Esophagus (tissue), 2 donors: Measurements from ENCODE around the gene KLHL24. TPM values are rescaled to one million over a fixed set of nuclear protein-coding genes. Genes with fewer than 3 reads are reported as not detected.
"Not testable (repeated sequence)": the region's sequence is repeated elsewhere in the genome, so short reads cannot be mapped to it uniquely, and the experiment has no call there.

Experiments used
- H3K27ac ChIP-seq, 2 donors: one replicate each; pipeline ENCODE4 v1.5.1; 2013; ENCODE audit warnings: low read depth in 2 of 2, mild to moderate bottlenecking in 2 of 2, inconsistent platforms in 1 of 2, low read length in 1 of 2, moderate library complexity in 1 of 2
- H3K27me3 ChIP-seq, 2 donors: one replicate each; pipeline ENCODE4 v1.6.1; 2013; ENCODE audit warnings: low read length in 2 of 2, control low read depth in 1 of 2, mild to moderate bottlenecking in 1 of 2; ENCODE audit not compliant: insufficient read depth in 2 of 2, control insufficient read depth in 1 of 2
- H3K36me3 ChIP-seq, 2 donors: one replicate each; pipeline ENCODE4 v1.6.1; 2013; ENCODE audit warnings: low read length in 1 of 2; ENCODE audit not compliant: control insufficient read depth in 2 of 2, insufficient read depth in 2 of 2
- H3K4me1 ChIP-seq, 2 donors: one replicate each; pipeline ENCODE4 v1.6.1; 2013; ENCODE audit warnings: low read length in 1 of 2; ENCODE audit not compliant: control insufficient read depth in 2 of 2, insufficient read depth in 2 of 2
- H3K4me3 ChIP-seq, 2 donors: one replicate each; pipeline ENCODE4 v1.5.1; 2013; ENCODE audit warnings: low read length in 2 of 2, mild to moderate bottlenecking in 2 of 2, low read depth in 1 of 2, moderate library complexity in 1 of 2
- H3K9me3 ChIP-seq, 2 donors: one replicate each; pipeline ENCODE4 v1.6.1; 2013; ENCODE audit warnings: mild to moderate bottlenecking in 2 of 2, low read depth in 1 of 2, low read length in 1 of 2, moderate library complexity in 1 of 2; ENCODE audit not compliant: control insufficient read depth in 2 of 2, insufficient read depth in 1 of 2
- WGBS, 2 donors: extraction: QIAGEN DNeasy Blood & Tissue Kit; methylation state at CpG; one replicate each; pipeline ENCODE4 v1.1.7; 2013; 5-methylcytosine and 5-hydroxymethylcytosine counted together
- polyA plus RNA-seq, 2 donors: library from polyadenylated mRNA; stranded (reverse); fragments of 200-250 nt; gene quantifications; one replicate each; pipeline ENCODE4 v1.2.3, GENCODE V29; 2013
- donor health status: healthy with polysubstance abuse.
- donor health status: Bipolar disorder and iron deficiency.

The KLHL24 gene
- polyA plus RNA-seq, 2 donors = 4.3 to 5.1 TPM

DNA sequence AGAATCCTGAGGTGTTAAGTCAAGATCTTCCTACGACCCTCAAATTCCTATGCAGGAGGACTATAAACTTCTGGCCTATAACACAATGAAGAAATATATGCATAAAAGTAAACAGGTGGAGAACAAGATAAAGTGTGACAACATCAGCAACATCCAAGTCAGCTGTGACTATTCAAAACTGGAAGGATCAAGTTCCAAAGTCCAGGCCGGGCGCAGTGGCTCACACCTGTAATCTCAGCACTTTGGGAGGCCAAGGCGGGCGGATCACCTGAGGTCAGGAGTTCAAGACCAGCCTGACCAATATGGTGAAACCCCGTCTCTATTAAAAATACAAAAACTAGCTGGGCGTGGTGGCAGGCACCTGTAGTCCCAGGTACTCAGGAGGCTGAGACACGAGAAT is 2.7 kb upstream of the KLHL24 start:
- not testable (repeated sequence) for H3K27ac ChIP-seq, H3K36me3 ChIP-seq
- 90 to 94% methylated on average over 8 of the region's 8 CpGs for WGBS, 2 donors

DNA sequence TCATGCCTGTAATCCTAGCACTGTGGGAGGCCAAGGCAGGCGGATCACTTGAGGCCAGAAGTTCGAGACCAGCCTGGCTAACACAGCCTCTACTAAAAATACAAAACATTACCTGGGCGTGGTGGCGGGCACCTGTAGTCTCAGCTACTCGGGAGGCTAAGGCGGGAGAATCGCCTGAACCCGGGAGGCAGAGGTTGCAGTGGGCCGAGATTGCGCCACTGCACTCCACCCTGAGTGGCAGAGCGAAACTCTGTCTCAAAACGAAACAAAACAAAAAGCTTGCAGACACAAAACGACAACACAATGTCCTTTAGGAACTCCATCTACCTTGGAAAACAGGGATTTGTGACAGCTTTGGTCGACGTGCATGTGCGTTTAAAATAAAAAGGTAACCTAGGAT is 716 bp upstream of the KLHL24 start:
- Histone ChIP-seq H3K4me3 (peak overlapping the region in 1 of 2 donors; percentile 96), H3K9me3 (no peaks in the 10 kb centered on the region), H3K4me1 (peaks cover 0 to 4% of the 10 kb centered on the region in 2 donors), H3K27me3 (no peaks in the 10 kb centered on the region), H3K36me3 (no peaks in the 10 kb centered on the region), H3K27ac (no peak overlapping the region)
- 74 to 75% methylated on average over 16 of the region's 16 CpGs for WGBS, 2 donors

More for the DNA sequence above, 2.7 kb upstream of the KLHL24 start:
- not testable (repeated sequence) for H3K9me3 ChIP-seq, H3K4me3 ChIP-seq, H3K4me1 ChIP-seq, H3K27me3 ChIP-seq

DNA sequence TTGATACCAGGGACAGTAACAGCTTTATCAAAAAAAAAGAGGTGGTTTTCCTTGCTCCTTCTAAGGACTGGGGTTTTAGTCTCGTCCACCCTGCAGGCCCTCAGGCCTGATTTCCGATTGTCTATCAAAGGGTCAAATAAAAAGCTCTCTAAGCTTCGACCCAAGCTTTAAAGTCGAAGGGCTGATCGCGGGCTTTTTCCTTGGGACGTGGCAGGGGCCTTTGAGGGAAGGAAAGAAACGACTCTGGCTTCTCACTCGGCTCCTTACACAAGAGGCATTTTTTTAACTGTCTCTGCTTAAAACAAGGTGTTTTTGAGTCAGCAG is 354 bp upstream of the KLHL24 start:
- Histone ChIP-seq H3K9me3 (no peaks in the 10 kb centered on the region), H3K36me3 (no peaks in the 10 kb centered on the region), H3K4me1 (peaks cover 0 to 4% of the 10 kb centered on the region in 2 donors), H3K4me3 (peak overlapping the region; percentile 92 to 96), H3K27me3 (no peaks in the 10 kb centered on the region), H3K27ac (peak overlapping the region; percentile 99)
- WGBS, 2 donors = 2 to 3% methylated on average over 9 of the region's 9 CpGs

GRCh38 chr3:183636221-183637105 is 1.0 kb downstream of the KLHL24 start:
- Histone ChIP-seq H3K27me3 (no peaks in the 10 kb centered on the region), H3K36me3 (no peaks in the 10 kb centered on the region), H3K4me1 (peaks cover 0 to 4% of the 10 kb centered on the region in 2 donors), H3K27ac (peak overlapping the region; percentile 99), H3K9me3 (no peaks in the 10 kb centered on the region), H3K4me3 (peak overlapping the region; percentile 92 to 96)
- 0 to 1% methylated on average over 83 to 84 of the region's 84 CpGs for WGBS, 2 donors

- Histone ChIP-seq H3K4me3 (peak overlapping the region; percentile 92 to 96), H3K27ac (peak overlapping the region; percentile 99), H3K4me1 (peaks cover 0 to 4% of the 10 kb centered on the region in 2 donors), H3K9me3 (no peaks in the 10 kb centered on the region), H3K27me3 (no peaks in the 10 kb centered on the region), H3K36me3 (no peaks in the 10 kb centered on the region)
- 21 to 24% methylated on average over 6 of the region's 6 CpGs for whole genome bisulfite sequencing, 2 donors
These were observed 1.7 kb downstream of the KLHL24 start for GRCh38 chr3:183637106-183637486.

DNA sequence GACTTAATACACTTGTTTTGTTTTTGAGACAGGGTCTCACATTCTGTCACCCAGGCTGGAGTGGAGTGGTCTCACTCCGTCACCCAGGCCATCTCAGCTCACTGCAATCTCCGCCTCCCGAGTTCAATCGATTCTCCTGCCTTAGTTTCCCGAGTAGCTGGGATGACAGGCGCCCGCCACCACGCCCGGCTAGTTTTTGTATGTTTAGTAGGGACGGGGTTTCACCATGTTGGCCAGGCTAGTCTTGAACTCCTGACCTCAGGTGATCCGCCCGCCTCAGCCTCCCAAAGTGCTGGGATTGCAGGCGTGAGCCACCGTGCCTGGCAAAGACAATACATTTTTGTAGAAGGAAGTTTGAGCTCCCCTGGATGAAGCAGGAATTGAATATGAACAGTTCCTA is 2.2 kb downstream of the KLHL24 start:
- Histone ChIP-seq H3K4me3 (peak overlapping the region in 1 of 2 donors; percentile 96), H3K27ac (peak overlapping the region in 1 of 2 donors; percentile 55)
- not testable (repeated sequence) for H3K36me3 ChIP-seq, H3K9me3 ChIP-seq, H3K4me1 ChIP-seq, H3K27me3 ChIP-seq
- 73 to 86% methylated on average over 14 of the region's 14 CpGs for WGBS, 2 donors

GRCh38 chr3:183638101-183638852 is 2.9 kb downstream of the KLHL24 start:
- Histone ChIP-seq H3K9me3 (no peaks in the 10 kb centered on the region), H3K27me3 (no peaks in the 10 kb centered on the region), H3K36me3 (no peaks in the 10 kb centered on the region), H3K27ac (peak overlapping the region in 1 of 2 donors; percentile 54), H3K4me3 (no peak overlapping the region), H3K4me1 (peaks cover 0 to 4% of the 10 kb centered on the region in 2 donors)
- 52 to 58% methylated on average over 6 of the region's 6 CpGs for WGBS, 2 donors

- not testable (repeated sequence) for H3K4me1 ChIP-seq, H3K36me3 ChIP-seq, H3K4me3 ChIP-seq, H3K27ac ChIP-seq, H3K27me3 ChIP-seq, H3K9me3 ChIP-seq
- 90 to 97% methylated on average over 11 of the region's 11 CpGs for whole genome bisulfite sequencing, 2 donors
These were observed 5.2 kb downstream of the KLHL24 start for GRCh38 chr3:183640635-183641034.

DNA sequence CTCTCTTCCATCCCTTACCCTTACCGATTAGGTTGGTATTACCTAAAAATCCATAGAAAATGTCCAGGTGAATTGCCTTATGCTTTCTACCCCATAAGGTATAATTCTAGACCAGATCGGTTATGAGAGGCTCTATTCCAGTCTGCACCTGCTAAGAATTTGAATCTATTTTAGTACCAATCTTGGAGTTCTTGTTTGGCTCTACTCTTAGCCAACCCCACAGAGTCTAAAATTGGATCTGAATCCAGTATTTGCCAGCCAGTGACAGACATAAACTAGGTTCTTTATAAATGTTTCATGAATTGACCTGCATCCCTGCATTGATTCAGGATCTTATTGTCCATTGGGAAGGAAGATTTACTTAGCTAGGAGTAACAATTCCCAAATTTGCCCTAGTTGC is 6.5 kb downstream of the KLHL24 start:
- H3K36me3 ChIP-seq = no peaks in the 10 kb centered on the region

More for the DNA sequence above, 6.5 kb downstream of the KLHL24 start:
- H3K27ac ChIP-seq = no peak overlapping the region
- H3K9me3 ChIP-seq = no peaks in the 10 kb centered on the region
- H3K4me1 ChIP-seq = peaks cover 0 to 4% of the 10 kb centered on the region in 2 donors
- no peaks in the 10 kb centered on the region for H3K27me3 ChIP-seq
- no peak overlapping the region for H3K4me3 ChIP-seq
- WGBS, 2 donors = 49 to 84% methylated on average over 2 of the region's 2 CpGs
